SK-N-SH (cell line): ENCODE results near the gene C6orf163. TPM values are rescaled to one million over a fixed set of nuclear protein-coding genes. Genes with fewer than 3 reads are reported as not detected.

Source experiments
- CTCF ChIA-PET: fragments of 300-600, 350-600 bp; formaldehyde crosslinking; extraction: SDS; loops from one replicate; lab custom pipeline; 2021; lab: Yijun Ruan, JAX
- POLR2A ChIA-PET: fragments of 350-600 bp; sonication (Branson Sonifier 250); formaldehyde crosslinking; extraction: SDS; loops from one replicate; lab custom pipeline; 2020; ENCODE audit warnings: antibody characterized with exemption, inconsistent platforms; lab: Yijun Ruan, JAX
- DNase-seq: peaks from one replicate; pipeline ENCODE4 v3.0.0; 2012
- H2AFZ ChIP-seq: fragments of 200-600 bp; sonication (generic); 2 replicates; pipeline ENCODE4 v1.8.1; 2016; ENCODE audit warnings: antibody characterized with exemption, mild to moderate bottlenecking, low read depth
- H3F3A ChIP-seq: fragments of 200-600 bp; sonication (generic); replicated peaks from 2 replicates; pipeline ENCODE3; 2016; ENCODE audit warnings: antibody characterized with exemption, mild to moderate bottlenecking; ENCODE audit not compliant: insufficient read depth
- H3K27ac ChIP-seq, 2 experiments: fragments of 200-500 bp in 1 of 2; fragments of 200-600 bp in 1 of 2; sonication (Bioruptor generic) in 1 of 2; sonication (generic), shearing (Covaris generic) in 1 of 2; 2 replicates each; pipeline versions ENCODE4 v1.5.1 to v1.6.1; 2014 to 2016; ENCODE audit warnings: low read depth in 2 of 2, inconsistent platforms in 1 of 2, low read length in 1 of 2, mild to moderate bottlenecking in 1 of 2, mixed read lengths in 1 of 2
- H3K27me3 ChIP-seq: fragments of 200-600 bp; sonication (generic), shearing (Covaris generic); 2 replicates; pipeline ENCODE4 v1.6.1; 2016; ENCODE audit warnings: mixed run types; ENCODE audit not compliant: insufficient read depth
- H3K36me3 ChIP-seq, 2 experiments: fragments of 200-500 bp in 1 of 2; fragments of 200-600 bp in 1 of 2; sonication (Bioruptor generic) in 1 of 2; sonication (generic) in 1 of 2; replicated peaks in 1 of 2; 2 replicates each; pipeline versions ENCODE3 to v1.5.1; 2014 to 2016; ENCODE audit warnings: low read length in 1 of 2, mild to moderate bottlenecking in 1 of 2; ENCODE audit not compliant: insufficient read depth in 2 of 2, control insufficient read depth in 1 of 2
- H3K4me1 ChIP-seq, 2 experiments: fragments of 200-500 bp in 1 of 2; fragments of 200-600 bp in 1 of 2; sonication (Bioruptor generic) in 1 of 2; sonication (generic), shearing (Covaris generic) in 1 of 2; 2 replicates each; pipeline versions ENCODE4 v1.5.1 to v1.6.1; 2014 to 2016; ENCODE audit warnings: low read depth in 1 of 2, low read length in 1 of 2, mixed run types in 1 of 2; ENCODE audit not compliant: insufficient read depth in 2 of 2, control insufficient read depth in 1 of 2
- H3K4me2 ChIP-seq: fragments of 200-600 bp; sonication (generic), shearing (Covaris generic); 2 replicates; pipeline ENCODE4 v1.6.1; 2017; ENCODE audit warnings: mixed run types
- H3K4me3 ChIP-seq, 2 experiments: fragments of 200-500 bp in 1 of 2; fragments of 200-600 bp in 1 of 2; sonication (Bioruptor generic) in 1 of 2; sonication (generic), shearing (Covaris generic) in 1 of 2; 2 replicates each; pipeline versions ENCODE4 v1.5.1 to v1.8.1; 2014 to 2016; ENCODE audit warnings: low read depth in 2 of 2, inconsistent platforms in 1 of 2, low read length in 1 of 2, mild to moderate bottlenecking in 1 of 2, mixed read lengths in 1 of 2, moderate library complexity in 1 of 2
- H3K79me2 ChIP-seq: fragments of 200-600 bp; sonication (generic); 2 replicates; pipeline ENCODE4 v1.8.1; 2017; ENCODE audit warnings: mild to moderate bottlenecking; ENCODE audit not compliant: insufficient read depth
- H3K9ac ChIP-seq: fragments of 200-600 bp; sonication (generic); 2 replicates; pipeline ENCODE4 v1.6.1; 2017; ENCODE audit warnings: mixed run types
- H3K9me2 ChIP-seq: fragments of 200-600 bp; sonication (generic); 2 replicates; pipeline ENCODE4 v1.6.1; 2017; ENCODE audit warnings: mixed run types
- H3K9me3 ChIP-seq: fragments of 200-600 bp; sonication (generic); 2 replicates; pipeline ENCODE4 v1.6.1; 2017; ENCODE audit warnings: mixed run types, mild to moderate bottlenecking, moderate library complexity
- H4K20me1 ChIP-seq: fragments of 200-600 bp; sonication (generic); 2 replicates; pipeline ENCODE4 v1.6.1; 2017; ENCODE audit warnings: mild to moderate bottlenecking, mixed run types; ENCODE audit not compliant: insufficient read depth
- CHD2 ChIP-seq: fragments of 150-350 bp; IDR thresholded peaks from 2 replicates; pipeline ENCODE4 v1.6.1; 2018; ENCODE audit warnings: low read length; ENCODE audit not compliant: partially characterized antibody
- EP300 ChIP-seq, 2 experiments: IDR thresholded peaks; 2 replicates each; pipeline versions ENCODE4 v1.4.0 to v1.6.1; 2012; ENCODE audit warnings: borderline replicate concordance in 1 of 2, low read depth in 1 of 2, low read length in 1 of 2
- EZH2phosphoT487 ChIP-seq: fragments of 200-600 bp; sonication (generic); IDR thresholded peaks from 2 replicates; pipeline ENCODE4 v1.6.1; 2017; ENCODE audit warnings: low read depth, mixed run types, mild to moderate bottlenecking, antibody characterized with exemption, moderate library complexity, borderline replicate concordance
- FOXJ3 ChIP-seq: sonication (generic); formaldehyde crosslinking; IDR thresholded peaks from 2 replicates; pipeline ENCODE4 v1.5.1; 2020; ENCODE audit warnings: mild to moderate bottlenecking, missing genetic modification reagents
- FOXM1 ChIP-seq: IDR thresholded peaks from 2 replicates; pipeline ENCODE4 v1.4.0; 2012; ENCODE audit warnings: low read depth, mild to moderate bottlenecking
- GATA2 ChIP-seq: sonication (generic); formaldehyde crosslinking; IDR thresholded peaks from 2 replicates; pipeline ENCODE4 v1.5.0; 2020; ENCODE audit warnings: mild to moderate bottlenecking, missing genetic modification reagents
- IRF3 ChIP-seq: fragments of 150-350 bp; IDR thresholded peaks from 2 replicates; pipeline ENCODE4 v1.6.1; 2016; ENCODE audit warnings: mild to moderate bottlenecking, low read depth, low read length
- MAX ChIP-seq: IDR thresholded peaks from 2 replicates; pipeline ENCODE4 v1.4.0; 2012; ENCODE audit warnings: low read depth
- MEF2A ChIP-seq: IDR thresholded peaks from 2 replicates; pipeline ENCODE4 v1.4.0; 2012; ENCODE audit warnings: low read depth, borderline replicate concordance
- MXI1 ChIP-seq: IDR thresholded peaks from 2 replicates; pipeline ENCODE4 v1.6.1; 2012; ENCODE audit warnings: mild to moderate bottlenecking, low read depth, low read length, improper control_type of control experiment
- NFIC ChIP-seq: IDR thresholded peaks from 2 replicates; pipeline ENCODE4 v1.4.0; 2012; ENCODE audit warnings: borderline replicate concordance
- NRF1 ChIP-seq: IDR thresholded peaks from 2 replicates; pipeline ENCODE4 v1.6.1; 2012; ENCODE audit warnings: low read depth, mild to moderate bottlenecking, low read length
- POLR2AphosphoS5 ChIP-seq: IDR thresholded peaks from 2 replicates; pipeline ENCODE4 v1.6.1; 2012; ENCODE audit warnings: low read depth, low read length
- RCOR1 ChIP-seq: fragments of 150-350 bp; IDR thresholded peaks from 2 replicates; pipeline ENCODE4 v1.6.1; 2017; ENCODE audit warnings: antibody characterized with exemption, low read length
- RXRA ChIP-seq: IDR thresholded peaks from 2 replicates; pipeline ENCODE4 v1.4.0; 2012; ENCODE audit warnings: low read depth, mild to moderate bottlenecking, borderline replicate concordance
- SIN3A ChIP-seq: IDR thresholded peaks from 2 replicates; pipeline ENCODE4 v1.6.1; 2012; ENCODE audit warnings: low read depth, mild to moderate bottlenecking, low read length, moderate library complexity, borderline replicate concordance
- SMC3 ChIP-seq: IDR thresholded peaks from 2 replicates; pipeline ENCODE4 v1.6.1; 2012; ENCODE audit warnings: low read depth, low read length, improper control_type of control experiment
- TAF1 ChIP-seq: IDR thresholded peaks from 2 replicates; pipeline ENCODE4 v1.6.1; 2012; ENCODE audit warnings: low read depth, mild to moderate bottlenecking, low read length, moderate library complexity, borderline replicate concordance
- TCF12 ChIP-seq: IDR thresholded peaks from 2 replicates; pipeline ENCODE4 v1.4.0; 2012
- ZBTB33 ChIP-seq: IDR thresholded peaks from 2 replicates; pipeline ENCODE4 v1.4.0; 2012; ENCODE audit warnings: low read depth, borderline replicate concordance
- WGBS: methylation state at CpG from one replicate; pipeline ENCODE4 v1.1.6; 2017; ENCODE audit warnings: low lambda C conversion rate; 5-methylcytosine and 5-hydroxymethylcytosine counted together
- polyA plus RNA-seq, 3 experiments: library from polyadenylated mRNA; depleted of rRNA; stranded (reverse); fragments of >200 nt; gene quantifications; 2 replicates each; pipeline ENCODE4 v1.2.3, GENCODE V29; 2012
- TF ChIP-seq, protein P1 (sequence below): IDR thresholded peaks from 2 replicates; pipeline ENCODE4 v1.4.0; 2012; ENCODE audit warnings: low read depth, borderline replicate concordance
- TF ChIP-seq, protein P2 (sequence below): fragments of 200-600 bp; sonication (generic); IDR thresholded peaks from 2 replicates; pipeline ENCODE4 v1.6.1; 2017; ENCODE audit warnings: antibody characterized with exemption, mild to moderate bottlenecking, moderate library complexity

Gene C6orf163
- polyA plus RNA-seq, 1 of the 3 experiments (the other 2 are of a cell fraction) = 0.49 TPM

GRCh38 chr6:87393026-87393622, 48.5 kb downstream of the C6orf163 start (continued):
- TF ChIP-seq, protein P1, sequence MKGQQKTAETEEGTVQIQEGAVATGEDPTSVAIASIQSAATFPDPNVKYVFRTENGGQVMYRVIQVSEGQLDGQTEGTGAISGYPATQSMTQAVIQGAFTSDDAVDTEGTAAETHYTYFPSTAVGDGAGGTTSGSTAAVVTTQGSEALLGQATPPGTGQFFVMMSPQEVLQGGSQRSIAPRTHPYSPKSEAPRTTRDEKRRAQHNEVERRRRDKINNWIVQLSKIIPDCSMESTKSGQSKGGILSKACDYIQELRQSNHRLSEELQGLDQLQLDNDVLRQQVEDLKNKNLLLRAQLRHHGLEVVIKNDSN = no peak
- no peak for TF ChIP-seq MXI1
- TF ChIP-seq EZH2phosphoT487 = no peak
- no peak for TF ChIP-seq MAX
- no peak for TF ChIP-seq TCF12
- no peak for TF ChIP-seq RCOR1
- TF ChIP-seq RXRA = no peak
- no peak for TF ChIP-seq NRF1
- TF ChIP-seq CHD2 = peak; percentile 42
- TF ChIP-seq, protein P2, sequence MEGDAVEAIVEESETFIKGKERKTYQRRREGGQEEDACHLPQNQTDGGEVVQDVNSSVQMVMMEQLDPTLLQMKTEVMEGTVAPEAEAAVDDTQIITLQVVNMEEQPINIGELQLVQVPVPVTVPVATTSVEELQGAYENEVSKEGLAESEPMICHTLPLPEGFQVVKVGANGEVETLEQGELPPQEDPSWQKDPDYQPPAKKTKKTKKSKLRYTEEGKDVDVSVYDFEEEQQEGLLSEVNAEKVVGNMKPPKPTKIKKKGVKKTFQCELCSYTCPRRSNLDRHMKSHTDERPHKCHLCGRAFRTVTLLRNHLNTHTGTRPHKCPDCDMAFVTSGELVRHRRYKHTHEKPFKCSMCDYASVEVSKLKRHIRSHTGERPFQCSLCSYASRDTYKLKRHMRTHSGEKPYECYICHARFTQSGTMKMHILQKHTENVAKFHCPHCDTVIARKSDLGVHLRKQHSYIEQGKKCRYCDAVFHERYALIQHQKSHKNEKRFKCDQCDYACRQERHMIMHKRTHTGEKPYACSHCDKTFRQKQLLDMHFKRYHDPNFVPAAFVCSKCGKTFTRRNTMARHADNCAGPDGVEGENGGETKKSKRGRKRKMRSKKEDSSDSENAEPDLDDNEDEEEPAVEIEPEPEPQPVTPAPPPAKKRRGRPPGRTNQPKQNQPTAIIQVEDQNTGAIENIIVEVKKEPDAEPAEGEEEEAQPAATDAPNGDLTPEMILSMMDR = peak; percentile 77
- no peak for TF ChIP-seq FOXM1
- no peak for TF ChIP-seq ZBTB33
- TF ChIP-seq SMC3 = peak; percentile 42
- TF ChIP-seq SIN3A = no peak
- no peak for TF ChIP-seq TAF1
- no peak for TF ChIP-seq GATA2
- no peak for TF ChIP-seq EP300 (IDR thresholded peaks at IDR 0.05; ENCODE audit: borderline replicate concordance in 1 of 2, low read depth in 1 of 2, low read length in 1 of 2)
- TF ChIP-seq NFIC = no peak

GRCh38 chr6:87395431-87395830, 50.8 kb downstream of the C6orf163 start:
- H3K4me2 ChIP-seq = no peak overlapping the region
- 53% methylated on average over 2 of the region's 2 CpGs for WGBS
- H4K20me1 ChIP-seq = no peaks in the 10 kb centered on the region
- H3K9me2 ChIP-seq = no peaks in the 10 kb centered on the region
- no peaks in the 10 kb centered on the region for H3K79me2 ChIP-seq
- H2AFZ ChIP-seq = no peak overlapping the region
- H3K36me3 ChIP-seq = no peaks in the 10 kb centered on the region
- no peaks in the 10 kb centered on the region for H3F3A ChIP-seq
- CTCF ChIA-PET = no interaction called here
- H3K27ac ChIP-seq = no peak overlapping the region
- no peak overlapping the region for H3K4me3 ChIP-seq
- POLR2A ChIA-PET = no interaction called here
- H3K4me1 ChIP-seq = peaks cover 0 to 8% of the 10 kb centered on the region in 2 experiments; a peak in 1 of 4 replicates
- H3K9me3 ChIP-seq = no peaks in the 10 kb centered on the region
- H3K27me3 ChIP-seq = no peaks in the 10 kb centered on the region
- H3K9ac ChIP-seq = no peak overlapping the region
- no peak for DNase-seq
- TF ChIP-seq POLR2AphosphoS5 (no peak), NRF1 (no peak), MEF2A (no peak), MXI1 (no peak), SMC3 (no peak), NFIC (no peak), EP300 (IDR thresholded peaks at IDR 0.05; ENCODE audit: borderline replicate concordance in 1 of 2, low read depth in 1 of 2, low read length in 1 of 2) (no peak), IRF3 (no peak), FOXM1 (no peak), FOXJ3 (CRISPR knock-in tag) (no peak), EZH2phosphoT487 (no peak), TCF12 (no peak), RXRA (no peak)
- TF ChIP-seq, protein P2 = no peak
